OCI-LY3 (cell line): ENCODE measurements around the gene TP53AIP1.

ENCODE experiments used
- EZH2phosphoT487 ChIP-seq: fragments of 200-600 bp; shearing (Covaris generic); IDR thresholded peaks from 2 replicates; pipeline ENCODE4 v1.6.1; 2018; ENCODE audit warnings: antibody characterized with exemption, mixed run types, low read depth
- TF ChIP-seq, protein P1 (sequence below): fragments of 200-600, 300-600 bp; sonication (generic); IDR thresholded peaks from 2 replicates; pipeline ENCODE4 v1.5.1; 2014; ENCODE audit warnings: antibody characterized with exemption, low read length, low read depth

GRCh38 chr11:128962896-128963295 is 20.2 kb upstream of the TP53AIP1 start:
- no peak for TF ChIP-seq EZH2phosphoT487
- TF ChIP-seq, protein P1, sequence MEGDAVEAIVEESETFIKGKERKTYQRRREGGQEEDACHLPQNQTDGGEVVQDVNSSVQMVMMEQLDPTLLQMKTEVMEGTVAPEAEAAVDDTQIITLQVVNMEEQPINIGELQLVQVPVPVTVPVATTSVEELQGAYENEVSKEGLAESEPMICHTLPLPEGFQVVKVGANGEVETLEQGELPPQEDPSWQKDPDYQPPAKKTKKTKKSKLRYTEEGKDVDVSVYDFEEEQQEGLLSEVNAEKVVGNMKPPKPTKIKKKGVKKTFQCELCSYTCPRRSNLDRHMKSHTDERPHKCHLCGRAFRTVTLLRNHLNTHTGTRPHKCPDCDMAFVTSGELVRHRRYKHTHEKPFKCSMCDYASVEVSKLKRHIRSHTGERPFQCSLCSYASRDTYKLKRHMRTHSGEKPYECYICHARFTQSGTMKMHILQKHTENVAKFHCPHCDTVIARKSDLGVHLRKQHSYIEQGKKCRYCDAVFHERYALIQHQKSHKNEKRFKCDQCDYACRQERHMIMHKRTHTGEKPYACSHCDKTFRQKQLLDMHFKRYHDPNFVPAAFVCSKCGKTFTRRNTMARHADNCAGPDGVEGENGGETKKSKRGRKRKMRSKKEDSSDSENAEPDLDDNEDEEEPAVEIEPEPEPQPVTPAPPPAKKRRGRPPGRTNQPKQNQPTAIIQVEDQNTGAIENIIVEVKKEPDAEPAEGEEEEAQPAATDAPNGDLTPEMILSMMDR: no peak
